ENCODE data around the gene DDX3X. TPM values are rescaled to one million over a fixed set of nuclear protein-coding genes. Genes with fewer than 3 reads are reported as not detected.
A peak's percentile ranks its signal among the peaks of the same experiment; 100 is the strongest.

DDX3X gene
- total and polyA plus RNA-seq, 2 experiments from 2014 or later: 68.1 to 239 TPM

GRCh38 chrX:41333003-41333743 lies 789 bp upstream of the DDX3X start:
- H3K79me2 ChIP-seq (replicated peaks; ENCODE audit: insufficient read depth): peaks cover 48% of the 10 kb centered on the region
- TF ChIP-seq CTCF (conservative IDR thresholded peaks at IDR 0.05; ENCODE audit: low read depth in 2 of 2) (no peak), ZNF331 (CRISPR knock-in tag; IDR thresholded peaks at IDR 0.05; ENCODE audit: low read depth) (no peak), NANOG (IDR thresholded peaks at IDR 0.05; ENCODE audit: borderline replicate concordance) (no peak), EZH2phosphoT487 (IDR thresholded peaks at IDR 0.05; ENCODE audit: unreplicated experiment) (no peak), REST (IDR thresholded peaks at IDR 0.05; ENCODE audit: unreplicated experiment) (no peak), ETS1 (IDR thresholded peaks at IDR 0.05) (no peak)
- peak overlapping the region; percentile 84 for H3K4me2 ChIP-seq
- peaks cover 27% of the 10 kb centered on the region for H4K20me1 ChIP-seq (replicated peaks; ENCODE audit: insufficient read depth)
- H3K4me3 ChIP-seq: peak overlapping the region; percentile 85
- H3K27me3 ChIP-seq (ENCODE audit: insufficient read depth): no peaks in the 10 kb centered on the region
- no peaks in the 10 kb centered on the region for H3K9me2 ChIP-seq (ENCODE audit: insufficient read depth)
- H3K4me1 Mint-ChIP-seq: peaks cover 34% of the 10 kb centered on the region
- peaks cover 41% of the 10 kb centered on the region for H3K36me3 Mint-ChIP-seq (ENCODE audit: low read depth)
- peak overlapping the region; percentile 100 for H3K27ac Mint-ChIP-seq
- H2AFZ ChIP-seq: no peak overlapping the region
- peaks cover 7% of the 10 kb centered on the region; the same call in 1 of the 2 replicates for H3F3A ChIP-seq (replicated peaks; ENCODE audit: low read depth)
- ATAC-seq (peak; percentile 51), DNase-seq (ENCODE audit: low spot score) (peak; percentile 86)
- peak overlapping the region; percentile 96 for H3K4me3 Mint-ChIP-seq
- no peaks in the 10 kb centered on the region; the same call in 2 of the 3 replicates for H3K9me3 Mint-ChIP-seq
- peaks cover 35% of the 10 kb centered on the region for H3K4me1 ChIP-seq (ENCODE audit: insufficient read depth)
- H3K27ac ChIP-seq (ENCODE audit: low read depth): peak overlapping the region; percentile 100
- peaks cover 17% of the 10 kb centered on the region for H3K27me3 Mint-ChIP-seq (ENCODE audit: insufficient read depth, low read depth, poor library complexity)
- H3K36me3 ChIP-seq (ENCODE audit: insufficient read depth): no peaks in the 10 kb centered on the region; the same call in 1 of the 2 replicates

Measured in GM23338 (cell line).